Esophagus muscularis mucosa (tissue), 4 donors: ENCODE results near the gene RHBDD1. TPM values are rescaled to one million over a fixed set of nuclear protein-coding genes. Genes with fewer than 3 reads are reported as not detected.

Source experiments
- DNase-seq: peaks from one replicate; pipeline ENCODE4 v3.0.0-alpha.2; 2017; ENCODE audit errors: extremely low spot score
- H3K27ac ChIP-seq, 4 donors: fragments of 200-600 bp; sonication (generic); replicated peaks in 1 of 4; 1 replicate in 3 of 4; 2 replicates in 1 of 4; pipeline ENCODE4 v1.5.1; 2016 to 2019; ENCODE audit warnings: mild to moderate bottlenecking in 1 of 4
- H3K27me3 ChIP-seq, 4 donors: fragments of 200-600 bp; sonication (generic); one replicate each; pipeline versions ENCODE4 v1.5.1 to v1.6.0; 2016 to 2019
- H3K36me3 ChIP-seq, 4 donors: fragments of 200-600 bp; sonication (generic); one replicate each; pipeline ENCODE4 v1.5.1; 2016 to 2019
- H3K4me1 ChIP-seq, 4 donors: fragments of 200-600 bp; sonication (generic); one replicate each; pipeline ENCODE4 v1.5.1; 2016 to 2019
- H3K4me3 ChIP-seq, 4 donors: fragments of 200-600 bp; sonication (generic); 1 replicate in 2 of 4; 2 replicates in 2 of 4; pipeline ENCODE4 v1.5.1; 2016 to 2019; ENCODE audit warnings: mild to moderate bottlenecking in 4 of 4, moderate library complexity in 1 of 4
- H3K9me3 ChIP-seq, 4 donors: fragments of 200-600 bp; sonication (generic); 1 replicate in 3 of 4; 2 replicates in 1 of 4; pipeline ENCODE4 v1.5.1; 2016 to 2019
- CTCF ChIP-seq, 3 experiments: fragments of 200-600 bp in 2 of 3; fragments of 450-650 bp in 1 of 3; sonication (generic) in 2 of 3; IDR thresholded peaks; one replicate each; pipeline ENCODE4 v1.5.1; 2017 to 2019; ENCODE audit warnings: antibody characterized with exemption in 3 of 3, mild to moderate bottlenecking in 2 of 3, moderate library complexity in 1 of 3
- EP300 ChIP-seq: sonication (generic); formaldehyde crosslinking; IDR thresholded peaks from one replicate; pipeline ENCODE4 v1.6.1; 2017; ENCODE audit warnings: antibody characterized with exemption
- POLR2A ChIP-seq: fragments of 450-650 bp; IDR thresholded peaks from one replicate; pipeline ENCODE4 v1.6.1; 2017; ENCODE audit warnings: antibody characterized with exemption, moderate library complexity, mild to moderate bottlenecking, low read depth
- POLR2AphosphoS5 ChIP-seq, 2 donors: sonication (generic); formaldehyde crosslinking; IDR thresholded peaks; one replicate each; pipeline ENCODE4 v1.6.1; 2017; ENCODE audit warnings: antibody characterized with exemption in 2 of 2
- WGBS: methylation state at CpG from one replicate; pipeline ENCODE4 v1.1.5; 2018; 5-methylcytosine and 5-hydroxymethylcytosine counted together
- intact Hi-C: fragments of 100-400 bp; cut with DNase I; formaldehyde crosslinking; loops from one replicate; pipeline ENCODE4 v1.15.1; 2023
- total RNA-seq, 4 donors: library from RNA; depleted of rRNA; stranded (reverse); fragments of >200 nt; gene quantifications; one replicate each; pipeline versions ENCODE4 v1.1.0 to v1.2.1, GENCODE V29; 2016

RHBDD1 gene
- total RNA-seq, 4 donors from 2014 or later = 18.3 to 24.9 (median 22.2) TPM

- 87% methylated on average over 6 of the region's 6 CpGs for WGBS
- no peak for DNase-seq
- no peak overlapping the region for H3K27ac ChIP-seq
- H3K36me3 ChIP-seq = peaks cover 0 to 18% (median 5%) of the 10 kb centered on the region in 4 donors
- H3K4me3 ChIP-seq = no peak overlapping the region
- H3K9me3 ChIP-seq = no peaks in the 10 kb centered on the region
- no peak for TF ChIP-seq POLR2AphosphoS5 (IDR thresholded peaks at IDR 0.05)
- peaks cover 0 to 5% (median 0%) of the 10 kb centered on the region in 4 donors for H3K4me1 ChIP-seq
- H3K27me3 ChIP-seq = no peaks in the 10 kb centered on the region
- intact Hi-C loops = no loop called here
These were observed 168.6 kb downstream of the RHBDD1 start for GRCh38 chr2:227004482-227004881.

GRCh38 chr2:227006189-227006897, 170.5 kb downstream of the RHBDD1 start:
- H3K36me3 ChIP-seq = peaks cover 0 to 9% (median 0%) of the 10 kb centered on the region in 4 donors
- no peaks in the 10 kb centered on the region for H3K9me3 ChIP-seq
- WGBS = 77% methylated on average over 15 of the region's 16 CpGs
- H3K27ac ChIP-seq = no peak overlapping the region
- no peak for DNase-seq
- peaks cover 0 to 5% (median 0%) of the 10 kb centered on the region in 4 donors for H3K4me1 ChIP-seq
- TF ChIP-seq POLR2A = no peak
- TF ChIP-seq CTCF (IDR thresholded peaks at IDR 0.05) = no peak
- no peak for TF ChIP-seq POLR2AphosphoS5 (IDR thresholded peaks at IDR 0.05)
- TF ChIP-seq EP300 = no peak
- no peak overlapping the region for H3K4me3 ChIP-seq
- H3K27me3 ChIP-seq = no peaks in the 10 kb centered on the region
- intact Hi-C loops = no loop called here

DNA sequence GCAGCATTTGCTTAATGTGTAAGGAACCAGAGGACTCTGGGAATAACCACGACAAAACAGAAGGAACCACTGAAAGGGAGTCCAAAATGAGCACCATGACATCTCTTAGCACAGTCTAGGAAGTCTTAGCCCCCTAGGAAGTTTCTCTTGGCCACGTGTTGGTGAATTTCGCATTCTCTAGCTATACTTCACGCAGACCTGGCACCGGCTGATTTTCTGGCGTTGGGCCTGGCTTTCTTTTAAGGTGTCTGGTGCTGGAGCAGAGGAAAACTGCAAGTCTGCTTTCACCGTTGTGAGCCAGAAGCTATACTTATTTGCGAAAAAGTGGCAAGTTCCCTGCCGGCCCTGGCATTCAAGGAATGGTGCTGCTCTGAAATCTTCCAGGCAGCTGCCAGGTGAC, 171.3 kb downstream of the RHBDD1 start:
- TF ChIP-seq POLR2A (no peak), POLR2AphosphoS5 (IDR thresholded peaks at IDR 0.05) (no peak), CTCF (IDR thresholded peaks at IDR 0.05) (no peak), EP300 (no peak)
- intact Hi-C loops = no loop called here
- no peak for DNase-seq

DNA sequence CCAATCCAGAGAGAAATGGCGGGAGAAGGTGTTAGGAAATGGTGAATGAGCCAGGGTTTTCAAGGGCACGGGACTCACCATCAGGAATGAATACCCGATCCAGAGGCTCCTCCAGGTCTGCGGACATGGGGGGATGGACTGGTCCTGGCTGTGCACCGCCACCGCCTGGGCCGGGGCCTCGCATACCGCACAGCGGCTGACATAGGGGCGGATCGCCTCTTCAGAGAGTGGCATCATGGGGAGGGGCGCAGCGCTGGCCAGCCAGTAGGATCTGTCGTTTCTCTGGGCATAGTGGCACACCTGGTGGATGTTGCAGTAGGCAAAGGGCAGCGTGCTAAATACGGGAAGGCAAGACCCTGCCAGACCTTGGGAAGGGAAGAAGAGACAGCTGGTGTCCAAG, 172.1 kb downstream of the RHBDD1 start:
- Histone ChIP-seq H3K27ac (no peak overlapping the region), H3K9me3 (no peaks in the 10 kb centered on the region), H3K4me3 (no peak overlapping the region), H3K4me1 (peaks cover 0 to 5% (median 0%) of the 10 kb centered on the region in 4 donors), H3K27me3 (no peaks in the 10 kb centered on the region), H3K36me3 (peaks cover 0 to 9% (median 0%) of the 10 kb centered on the region in 4 donors)
- intact Hi-C loops = no loop called here
- 96% methylated on average over 17 of the region's 17 CpGs for WGBS
- TF ChIP-seq CTCF (IDR thresholded peaks at IDR 0.05) = no peak
- no peak for TF ChIP-seq POLR2AphosphoS5 (IDR thresholded peaks at IDR 0.05)
- no peak for TF ChIP-seq EP300
- no peak for TF ChIP-seq POLR2A
- no peak for DNase-seq

More for the DNA sequence above, 171.3 kb downstream of the RHBDD1 start:
- Histone ChIP-seq H3K27ac (no peak overlapping the region), H3K36me3 (peaks cover 0 to 9% (median 0%) of the 10 kb centered on the region in 4 donors), H3K9me3 (no peaks in the 10 kb centered on the region), H3K4me1 (peaks cover 0 to 5% (median 0%) of the 10 kb centered on the region in 4 donors), H3K4me3 (no peak overlapping the region), H3K27me3 (no peaks in the 10 kb centered on the region)
- 73% methylated on average over 9 of the region's 9 CpGs for WGBS

GRCh38 chr2:227010433-227010832, 174.6 kb downstream of the RHBDD1 start:
- WGBS = 50% methylated on average over 3 of the region's 3 CpGs
- DNase-seq = no peak
- Histone ChIP-seq H3K27ac (no peak overlapping the region), H3K4me1 (peaks cover 0 to 5% (median 0%) of the 10 kb centered on the region in 4 donors), H3K27me3 (no peaks in the 10 kb centered on the region), H3K4me3 (no peak overlapping the region), H3K36me3 (peaks cover 0 to 9% (median 0%) of the 10 kb centered on the region in 4 donors), H3K9me3 (no peaks in the 10 kb centered on the region)
- no peak for TF ChIP-seq POLR2A
- no peak for TF ChIP-seq POLR2AphosphoS5 (IDR thresholded peaks at IDR 0.05)
- no peak for TF ChIP-seq EP300
- TF ChIP-seq CTCF (IDR thresholded peaks at IDR 0.05) = no peak
- intact Hi-C loops = no loop called here
